ENCODE results near the gene ZNF599. TPM values are rescaled to one million over a fixed set of nuclear protein-coding genes. Genes with fewer than 3 reads are reported as not detected.

ZNF599 gene
- total and polyA plus RNA-seq, 2 donors (not counting 1 experiment from before 2014, with no cell fraction given): 6.0 to 7.6 TPM

DNA sequence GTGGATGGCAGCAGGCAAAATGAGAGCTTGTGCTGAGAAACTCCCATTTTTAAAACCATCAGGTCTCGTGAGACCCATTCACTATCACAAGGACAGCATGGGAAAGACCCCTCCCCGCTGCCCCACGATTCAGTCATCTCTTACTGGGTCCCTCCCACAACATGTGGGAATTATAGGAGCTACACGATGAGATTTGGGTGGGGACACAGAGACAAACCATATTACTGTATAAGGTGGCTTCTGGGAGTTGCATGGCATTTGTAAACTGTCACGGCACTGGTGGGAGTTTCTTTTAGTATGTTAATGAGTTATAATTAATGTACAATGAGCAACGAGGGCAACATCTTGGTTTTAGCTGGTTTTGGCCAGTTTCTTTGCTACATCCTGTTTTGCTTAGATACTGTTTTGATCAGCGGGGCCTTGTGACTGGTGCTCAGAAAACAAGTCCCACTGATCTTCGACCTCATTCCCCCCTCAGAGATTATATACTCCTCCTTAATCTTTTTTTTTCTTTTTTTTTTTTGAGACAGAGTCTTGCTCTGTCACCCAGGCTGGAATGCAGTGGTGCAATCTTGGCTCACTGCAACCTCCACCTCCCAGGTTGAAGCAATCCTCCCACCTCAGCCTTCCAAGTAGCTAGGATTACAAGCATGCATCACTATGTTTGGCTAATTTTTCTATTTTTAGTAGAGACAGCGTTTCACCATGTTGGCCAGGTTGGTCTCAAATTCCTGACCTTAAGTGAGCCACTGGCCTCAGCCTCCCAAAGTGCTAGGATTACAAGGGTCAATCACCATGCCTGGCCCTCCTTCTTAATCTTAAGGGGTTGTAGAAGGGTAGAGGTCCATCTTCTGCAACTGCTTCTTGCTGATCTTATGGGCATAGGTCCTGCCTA is 21.3 kb upstream of the ZNF599 start:
- H3K27ac ChIP-seq (ENCODE audit: low read length in 2 of 2): no peak overlapping the region
- TF ChIP-seq, protein P1, sequence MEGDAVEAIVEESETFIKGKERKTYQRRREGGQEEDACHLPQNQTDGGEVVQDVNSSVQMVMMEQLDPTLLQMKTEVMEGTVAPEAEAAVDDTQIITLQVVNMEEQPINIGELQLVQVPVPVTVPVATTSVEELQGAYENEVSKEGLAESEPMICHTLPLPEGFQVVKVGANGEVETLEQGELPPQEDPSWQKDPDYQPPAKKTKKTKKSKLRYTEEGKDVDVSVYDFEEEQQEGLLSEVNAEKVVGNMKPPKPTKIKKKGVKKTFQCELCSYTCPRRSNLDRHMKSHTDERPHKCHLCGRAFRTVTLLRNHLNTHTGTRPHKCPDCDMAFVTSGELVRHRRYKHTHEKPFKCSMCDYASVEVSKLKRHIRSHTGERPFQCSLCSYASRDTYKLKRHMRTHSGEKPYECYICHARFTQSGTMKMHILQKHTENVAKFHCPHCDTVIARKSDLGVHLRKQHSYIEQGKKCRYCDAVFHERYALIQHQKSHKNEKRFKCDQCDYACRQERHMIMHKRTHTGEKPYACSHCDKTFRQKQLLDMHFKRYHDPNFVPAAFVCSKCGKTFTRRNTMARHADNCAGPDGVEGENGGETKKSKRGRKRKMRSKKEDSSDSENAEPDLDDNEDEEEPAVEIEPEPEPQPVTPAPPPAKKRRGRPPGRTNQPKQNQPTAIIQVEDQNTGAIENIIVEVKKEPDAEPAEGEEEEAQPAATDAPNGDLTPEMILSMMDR (IDR thresholded peaks at IDR 0.05): no peak
- TF ChIP-seq EZH2 (IDR thresholded peaks at IDR 0.05; ENCODE audit: borderline replicate concordance, insufficient read depth, low read depth, low read length, poor library complexity, severe bottlenecking): no peak
- H3K27me3 Mint-ChIP-seq: peaks cover 4% of the 10 kb centered on the region
- H3K36me3 ChIP-seq (replicated peaks in 1 of 2; ENCODE audit: control extremely low read depth in 1 of 2, control insufficient read depth in 1 of 2, extremely low read depth in 1 of 2, insufficient read depth in 2 of 2, low read length in 1 of 2): no peaks in the 10 kb centered on the region
- no peaks in the 10 kb centered on the region for H3K79me2 ChIP-seq (ENCODE audit: control insufficient read depth, insufficient read depth, low read length)
- H3K4me3 Mint-ChIP-seq: no peak overlapping the region
- no peak overlapping the region for H2AFZ ChIP-seq (ENCODE audit: insufficient read depth, low read depth, low read length, poor library complexity, severe bottlenecking)
- H3K9ac ChIP-seq (ENCODE audit: low read length): no peak overlapping the region
- ATAC-seq (ENCODE audit: low read depth): no peak
- no peaks in the 10 kb centered on the region for H4K20me1 ChIP-seq (ENCODE audit: control insufficient read depth, insufficient read depth, low read length, poor library complexity, severe bottlenecking)
- H3K4me2 ChIP-seq (replicated peaks; ENCODE audit: low read depth, low read length, poor library complexity, severe bottlenecking): no peak overlapping the region
- 78% methylated on average over 5 of the region's 9 CpGs for WGBS (ENCODE audit: insufficient coverage)
- H3K27ac Mint-ChIP-seq: no peak overlapping the region
- POLR2A ChIA-PET: no interaction called here
- intact Hi-C loops (cut with micrococcal nuclease): no loop called here
- no peaks in the 10 kb centered on the region for H3K27me3 ChIP-seq (replicated peaks in 1 of 4; ENCODE audit: control extremely low read depth in 1 of 4, control insufficient read depth in 3 of 4, insufficient read depth in 4 of 4, low read length in 3 of 4)
- no peaks in the 10 kb centered on the region for H3K9me3 Mint-ChIP-seq (ENCODE audit: insufficient read depth)
- H3K9me3 ChIP-seq (ENCODE audit: control extremely low read depth in 1 of 3, control insufficient read depth in 2 of 3, insufficient read depth in 1 of 3, low read length in 2 of 3): peaks cover 0 to 2% (median 0%) of the 10 kb centered on the region in 3 donors
- no peak overlapping the region for H3K4me3 ChIP-seq (ENCODE audit: control extremely low read depth in 1 of 5, extremely low read depth in 1 of 5, insufficient read depth in 1 of 5, low read depth in 2 of 5, low read length in 4 of 5)
- DNase-seq: no peak
- CTCF ChIA-PET: interaction anchor here (0.6 kb wide), 1 partner anchor 1227 kb away, joined by 4 read pairs; no protein-coding TSS in a partner anchor
- H3K4me1 Mint-ChIP-seq: peaks cover 5% of the 10 kb centered on the region
- no peaks in the 10 kb centered on the region for H3K4me1 ChIP-seq (ENCODE audit: control insufficient read depth in 2 of 2, insufficient read depth in 2 of 2, low read length in 2 of 2)

DNA sequence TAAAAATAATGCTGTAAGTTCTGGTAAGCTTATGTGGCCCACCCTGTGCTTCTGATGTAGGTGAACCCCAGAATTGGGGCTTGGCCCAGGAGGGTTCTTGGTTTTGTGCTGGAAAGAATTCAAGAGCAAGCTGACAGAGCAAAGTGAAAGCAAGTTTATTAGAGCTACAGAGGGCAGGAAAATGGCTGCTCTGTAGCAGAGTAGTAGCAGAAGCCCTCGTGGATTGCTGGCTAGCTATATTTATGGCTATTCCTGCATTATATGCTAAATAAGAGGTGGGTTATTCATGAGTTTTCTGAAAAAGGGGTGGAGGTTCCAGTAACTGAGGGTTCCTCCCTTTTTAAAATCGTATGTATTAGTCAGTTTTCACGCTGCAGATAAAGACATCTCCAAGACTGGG is 20.6 kb upstream of the ZNF599 start:
- ChIA-PET POLR2A (no interaction called here), CTCF (no interaction called here)
- no peak overlapping the region for H3K4me3 ChIP-seq (ENCODE audit: control extremely low read depth in 1 of 5, extremely low read depth in 1 of 5, insufficient read depth in 1 of 5, low read depth in 2 of 5, low read length in 4 of 5)
- no peak overlapping the region for H3K27ac ChIP-seq (ENCODE audit: low read length in 2 of 2)
- H3K27ac Mint-ChIP-seq: no peak overlapping the region
- 90% methylated on average over 2 of the region's 3 CpGs for WGBS (ENCODE audit: insufficient coverage)
- H3K4me1 Mint-ChIP-seq: peaks cover 5% of the 10 kb centered on the region
- no peaks in the 10 kb centered on the region for H3K79me2 ChIP-seq (ENCODE audit: control insufficient read depth, insufficient read depth, low read length)
- H3K27me3 ChIP-seq (replicated peaks in 1 of 4; ENCODE audit: control extremely low read depth in 1 of 4, control insufficient read depth in 3 of 4, insufficient read depth in 4 of 4, low read length in 3 of 4): no peaks in the 10 kb centered on the region
- intact Hi-C loops (cut with micrococcal nuclease): no loop called here
- TF ChIP-seq, protein P1 (IDR thresholded peaks at IDR 0.05): no peak
- no peak for TF ChIP-seq EZH2 (IDR thresholded peaks at IDR 0.05; ENCODE audit: borderline replicate concordance, insufficient read depth, low read depth, low read length, poor library complexity, severe bottlenecking)
- ATAC-seq (ENCODE audit: low read depth) (no peak), DNase-seq (no peak)
- peak overlapping the region; percentile 27 for H2AFZ ChIP-seq (ENCODE audit: insufficient read depth, low read depth, low read length, poor library complexity, severe bottlenecking)
- peaks cover 0 to 2% (median 0%) of the 10 kb centered on the region in 3 donors for H3K9me3 ChIP-seq (ENCODE audit: control extremely low read depth in 1 of 3, control insufficient read depth in 2 of 3, insufficient read depth in 1 of 3, low read length in 2 of 3)
- no peaks in the 10 kb centered on the region for H3K4me1 ChIP-seq (ENCODE audit: control insufficient read depth in 2 of 2, insufficient read depth in 2 of 2, low read length in 2 of 2)
- peaks cover 4% of the 10 kb centered on the region for H3K27me3 Mint-ChIP-seq
- no peaks in the 10 kb centered on the region for H4K20me1 ChIP-seq (ENCODE audit: control insufficient read depth, insufficient read depth, low read length, poor library complexity, severe bottlenecking)
- no peak overlapping the region for H3K4me3 Mint-ChIP-seq
- H3K9me3 Mint-ChIP-seq (ENCODE audit: insufficient read depth): no peaks in the 10 kb centered on the region
- H3K36me3 ChIP-seq (replicated peaks in 1 of 2; ENCODE audit: control extremely low read depth in 1 of 2, control insufficient read depth in 1 of 2, extremely low read depth in 1 of 2, insufficient read depth in 2 of 2, low read length in 1 of 2): no peaks in the 10 kb centered on the region
- H3K4me2 ChIP-seq (replicated peaks; ENCODE audit: low read depth, low read length, poor library complexity, severe bottlenecking): no peak overlapping the region
- no peak overlapping the region for H3K9ac ChIP-seq (ENCODE audit: low read length)
